Stimulated activated CD8-positive, alpha-beta memory T cell treated with anti-CD3 and anti-CD28 coated beads, Interleukin-7, amount 100 ng/mL, for 48 hours (primary cell): ENCODE results near the gene OR7E24.

Experiments
- DNase-seq, 2 donors: peaks; one replicate each; pipeline ENCODE4 v3.0.0-alpha.2; 2020; ENCODE audit warnings: low read depth in 1 of 2; ENCODE audit errors: extremely low read depth in 1 of 2

Gene OR7E24

DNA sequence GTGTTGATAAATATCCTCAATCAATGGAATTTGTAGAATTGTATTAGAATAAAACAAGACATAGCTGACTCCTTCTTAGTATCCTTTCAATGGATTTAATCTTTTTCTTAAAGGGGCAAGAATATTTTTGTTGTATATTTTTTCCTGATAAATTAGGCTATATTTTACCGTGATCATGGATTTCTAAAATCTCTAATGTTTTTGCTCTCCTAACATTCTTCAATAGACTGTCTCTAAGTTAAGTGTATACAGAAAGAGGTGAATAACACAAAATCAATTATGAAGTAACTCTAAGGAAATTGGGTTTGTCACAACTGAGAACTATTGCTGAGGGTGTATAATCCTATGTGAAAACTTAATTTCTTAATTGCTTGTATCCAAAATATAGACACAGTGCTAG, at the start of gene OR7E24:
Gene OR7E24, plus strand, starts transcription at position 301 of the 400 bp plus-strand sequence. CDS start 114 bp downstream, outside the sequence.
- DNase-seq: no peak

DNA sequence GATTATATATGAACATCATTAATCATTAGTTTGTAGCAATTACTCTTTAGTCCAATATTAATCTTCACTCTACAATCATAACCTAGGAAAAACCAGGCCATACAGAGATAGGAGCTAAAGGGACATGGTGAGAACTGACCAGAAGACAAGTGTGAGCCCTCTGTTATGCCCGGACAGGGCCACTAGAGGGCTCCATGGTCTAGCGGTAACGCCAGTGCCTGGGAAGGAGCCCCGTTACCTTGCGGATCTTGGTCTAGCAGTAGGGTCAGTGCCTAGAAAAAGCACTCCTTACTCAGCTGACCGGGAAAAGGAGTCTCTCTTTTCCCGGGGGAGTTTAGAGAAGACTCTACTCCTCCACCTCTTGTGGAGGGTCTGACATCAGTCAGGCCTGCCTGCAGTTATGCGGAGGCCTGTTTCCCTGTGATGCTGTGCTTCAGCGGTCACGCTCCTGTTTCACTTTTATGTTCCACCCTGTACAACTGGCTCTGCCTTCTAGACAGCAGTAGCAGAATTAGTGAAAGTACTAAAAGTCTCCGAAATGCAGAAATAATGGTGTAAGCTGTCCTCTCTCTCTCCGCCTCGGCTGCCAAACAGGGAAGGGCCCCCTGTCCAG, 45.1 kb upstream of the OR7E24 start:
- DNase-seq: peak; percentile 13 to 25

DNA sequence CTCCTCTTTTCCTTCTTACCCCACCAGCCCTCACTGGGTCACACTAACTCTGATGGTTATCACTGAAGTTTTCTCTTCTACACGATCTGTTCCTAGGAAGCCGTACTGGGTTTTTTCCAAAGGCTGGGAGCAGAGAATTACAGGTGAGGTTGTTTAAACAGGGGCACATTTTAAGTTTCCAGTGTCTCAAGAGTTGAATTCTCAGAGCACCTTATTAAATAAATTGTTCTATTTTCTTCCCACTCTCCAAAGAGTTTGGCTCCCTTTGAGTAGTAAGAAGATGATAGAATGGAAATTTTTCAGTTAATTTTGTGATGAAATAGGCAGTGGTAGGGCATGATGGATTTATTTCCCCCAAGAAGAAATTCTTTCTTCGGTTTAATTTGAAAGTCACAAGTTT, 31.2 kb upstream of the OR7E24 start, which contains the start of gene OR7D4:
Gene OR7D4, minus strand, starts transcription at position 101 of the 400 bp plus-strand sequence. CDS start 4,752 bp downstream, outside the sequence.
- DNase-seq: no peak

DNA sequence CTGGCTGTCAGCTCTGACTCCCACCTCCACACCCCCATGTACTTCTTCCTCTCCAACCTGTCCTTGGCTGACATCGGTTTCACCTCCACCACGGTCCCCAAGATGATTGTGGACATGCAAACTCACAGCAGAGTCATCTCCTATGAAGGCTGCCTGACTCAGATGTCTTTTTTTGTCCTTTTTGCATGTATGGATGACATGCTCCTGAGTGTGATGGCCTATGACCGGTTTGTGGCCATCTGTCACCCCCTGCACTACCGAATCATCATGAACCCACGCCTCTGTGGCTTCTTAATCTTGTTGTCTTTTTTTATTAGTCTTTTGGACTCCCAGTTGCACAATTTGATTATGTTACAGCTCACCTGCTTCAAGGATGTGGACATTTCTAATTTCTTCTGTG, 506 bp downstream of the OR7E24 start:
- no peak for DNase-seq

DNA sequence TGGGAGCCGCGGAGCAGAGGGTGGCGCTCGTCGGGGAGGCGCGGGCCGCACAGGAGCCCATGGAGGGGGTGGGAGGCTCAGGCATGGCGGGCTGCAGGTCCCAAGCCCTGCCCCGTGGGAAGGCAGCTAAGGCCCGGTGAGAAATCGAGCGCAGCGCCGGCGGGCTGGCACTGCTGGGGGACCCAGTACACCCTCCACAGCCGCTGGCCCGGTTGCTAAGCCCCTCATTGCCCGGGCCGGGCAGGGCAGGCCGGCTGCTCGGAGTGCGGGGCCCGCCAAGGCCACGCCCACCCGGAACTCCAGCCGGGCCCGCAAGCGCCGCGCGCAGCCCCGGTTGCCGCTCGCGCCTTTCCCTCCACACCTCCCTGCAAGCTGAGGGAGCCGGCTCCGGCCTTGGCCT, 32.8 kb downstream of the OR7E24 start:
- DNase-seq: peak in 1 of 2 donors; percentile 14

DNA sequence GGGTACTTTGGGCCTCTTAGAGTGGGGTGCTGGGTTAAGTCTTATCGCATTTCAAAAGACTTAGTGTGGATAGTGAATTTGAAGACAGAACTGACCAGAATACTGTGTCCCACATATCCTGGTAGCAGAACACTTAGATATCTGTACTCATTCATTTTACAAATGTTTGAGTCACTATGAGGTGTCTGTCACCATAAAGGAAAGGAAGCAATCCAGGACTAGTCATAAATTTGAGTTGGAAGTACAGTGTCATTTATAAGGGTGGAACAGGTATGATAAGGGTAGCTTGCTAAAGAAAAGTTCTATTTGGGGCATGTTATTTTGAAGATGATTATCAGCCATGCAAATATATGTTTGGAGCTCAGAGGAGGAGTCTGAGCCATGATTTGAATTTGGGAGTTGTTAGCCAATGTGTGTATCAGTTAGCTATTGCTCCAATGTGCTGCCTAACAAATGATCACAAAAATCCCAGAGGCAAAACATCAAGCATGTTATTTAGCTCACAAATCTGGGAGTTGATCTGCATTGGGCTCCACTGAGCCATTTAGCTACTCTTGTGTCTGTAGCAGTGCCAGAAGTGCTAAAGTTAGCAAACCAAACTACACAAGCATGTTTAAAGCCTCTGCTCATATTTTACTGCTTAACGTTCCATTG, 38.6 kb downstream of the OR7E24 start:
- no peak for DNase-seq

DNA sequence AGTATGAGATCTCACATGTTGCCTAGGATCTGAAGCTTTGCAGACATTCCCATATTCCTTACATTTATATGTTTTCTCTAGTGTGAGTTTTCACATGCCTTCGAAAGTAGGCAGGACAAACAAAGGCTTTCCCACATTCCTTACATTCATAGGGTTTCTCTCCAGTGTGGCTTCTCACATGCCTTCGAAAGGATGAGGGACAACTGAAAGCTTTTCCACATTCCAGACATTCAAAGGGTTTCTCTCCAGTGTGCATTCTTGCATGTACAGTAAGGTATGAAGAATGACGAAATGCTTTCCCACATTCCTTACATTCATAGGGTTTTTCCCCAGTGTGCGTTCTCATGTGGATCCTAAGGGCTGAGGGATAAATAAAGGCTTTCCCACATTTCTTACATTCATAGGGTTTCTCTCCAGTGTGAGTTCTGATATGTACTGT, 44.7 kb downstream of the OR7E24 start:
- no peak for DNase-seq

DNA sequence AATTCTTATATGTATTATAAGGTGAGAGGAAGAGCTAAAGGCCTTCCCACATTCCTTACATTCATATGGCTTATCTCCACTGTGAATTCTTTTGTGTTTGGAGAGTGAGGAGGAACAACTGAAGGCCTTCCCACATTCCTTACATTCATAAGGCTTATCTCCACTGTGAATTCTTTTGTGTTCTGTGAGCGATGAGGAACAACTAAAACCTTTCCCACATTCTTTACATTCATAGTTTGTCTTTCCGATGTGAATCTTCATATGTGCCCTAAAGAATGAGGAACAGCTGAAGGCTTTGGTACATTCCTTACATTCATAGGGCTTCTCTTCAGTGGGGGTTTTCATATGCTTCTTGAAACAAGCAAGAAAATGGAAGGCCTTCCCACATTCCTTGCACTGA, 45.6 kb downstream of the OR7E24 start:
- DNase-seq: no peak
